ENCODE measurements around the gene DNAH1. TPM values are rescaled to one million over a fixed set of nuclear protein-coding genes. Genes with fewer than 3 reads are reported as not detected.

The DNAH1 gene
- polyA plus RNA-seq, 1 donor: 22.9 TPM

- no CpG with 5 or more reads among the region's 32 CpGs for WGBS (ENCODE audit: insufficient coverage, low lambda C conversion rate)
- Histone ChIP-seq H3K9me3 (ENCODE audit: control insufficient read depth, low read depth, low read length) (no peaks in the 10 kb centered on the region), H3K36me3 (ENCODE audit: control insufficient read depth, insufficient read depth, low read length) (no peaks in the 10 kb centered on the region), H3K4me3 (ENCODE audit: low read length) (no peak overlapping the region), H3K27ac (ENCODE audit: low read length) (no peak overlapping the region), H3K27me3 (ENCODE audit: control insufficient read depth, insufficient read depth, low read length) (no peaks in the 10 kb centered on the region), H3K4me1 (ENCODE audit: control insufficient read depth, insufficient read depth, low read length) (no peaks in the 10 kb centered on the region)
- DNase-seq: no peak
These were observed 119.4 kb downstream of the DNAH1 start for GRCh38 chr3:52435246-52436101.

GRCh38 chr3:52436500-52437149 lies 120.5 kb downstream of the DNAH1 start:
- no peaks in the 10 kb centered on the region for H3K36me3 ChIP-seq (ENCODE audit: control insufficient read depth, insufficient read depth, low read length)
- no peaks in the 10 kb centered on the region for H3K9me3 ChIP-seq (ENCODE audit: control insufficient read depth, low read depth, low read length)
- H3K27me3 ChIP-seq (ENCODE audit: control insufficient read depth, insufficient read depth, low read length): no peaks in the 10 kb centered on the region
- H3K27ac ChIP-seq (ENCODE audit: low read length): no peak overlapping the region
- H3K4me1 ChIP-seq (ENCODE audit: control insufficient read depth, insufficient read depth, low read length): no peaks in the 10 kb centered on the region
- WGBS (ENCODE audit: insufficient coverage, low lambda C conversion rate): no CpG with 5 or more reads among the region's 13 CpGs
- H3K4me3 ChIP-seq (ENCODE audit: low read length): no peak overlapping the region
- no peak for DNase-seq

- Histone ChIP-seq H3K4me3 (ENCODE audit: low read length) (no peak overlapping the region), H3K36me3 (ENCODE audit: control insufficient read depth, insufficient read depth, low read length) (no peaks in the 10 kb centered on the region), H3K4me1 (ENCODE audit: control insufficient read depth, insufficient read depth, low read length) (no peaks in the 10 kb centered on the region), H3K9me3 (ENCODE audit: control insufficient read depth, low read depth, low read length) (no peaks in the 10 kb centered on the region), H3K27ac (ENCODE audit: low read length) (no peak overlapping the region), H3K27me3 (ENCODE audit: control insufficient read depth, insufficient read depth, low read length) (no peaks in the 10 kb centered on the region)
- DNase-seq: no peak
- WGBS (ENCODE audit: insufficient coverage, low lambda C conversion rate): no CpG with 5 or more reads among the region's 15 CpGs
These were observed 121.4 kb downstream of the DNAH1 start for GRCh38 chr3:52437326-52438103.

GRCh38 chr3:52438104-52438376 lies 121.9 kb downstream of the DNAH1 start:
- Histone ChIP-seq H3K4me3 (ENCODE audit: low read length) (no peak overlapping the region), H3K36me3 (ENCODE audit: control insufficient read depth, insufficient read depth, low read length) (no peaks in the 10 kb centered on the region), H3K27ac (ENCODE audit: low read length) (no peak overlapping the region), H3K9me3 (ENCODE audit: control insufficient read depth, low read depth, low read length) (no peaks in the 10 kb centered on the region), H3K27me3 (ENCODE audit: control insufficient read depth, insufficient read depth, low read length) (no peaks in the 10 kb centered on the region), H3K4me1 (ENCODE audit: control insufficient read depth, insufficient read depth, low read length) (no peaks in the 10 kb centered on the region)
- no CpG with 5 or more reads among the region's 6 CpGs for WGBS (ENCODE audit: insufficient coverage, low lambda C conversion rate)
- DNase-seq: no peak

- no peak overlapping the region for H3K27ac ChIP-seq (ENCODE audit: low read length)
- no CpG with 5 or more reads among the region's 9 CpGs for WGBS (ENCODE audit: insufficient coverage, low lambda C conversion rate)
- H3K36me3 ChIP-seq (ENCODE audit: control insufficient read depth, insufficient read depth, low read length): no peaks in the 10 kb centered on the region
- no peak overlapping the region for H3K4me3 ChIP-seq (ENCODE audit: low read length)
- no peaks in the 10 kb centered on the region for H3K4me1 ChIP-seq (ENCODE audit: control insufficient read depth, insufficient read depth, low read length)
- H3K9me3 ChIP-seq (ENCODE audit: control insufficient read depth, low read depth, low read length): no peaks in the 10 kb centered on the region
- H3K27me3 ChIP-seq (ENCODE audit: control insufficient read depth, insufficient read depth, low read length): no peaks in the 10 kb centered on the region
- DNase-seq: no peak
These were observed 122.7 kb downstream of the DNAH1 start for GRCh38 chr3:52438579-52439425.

- no peak for DNase-seq
- no CpG with 5 or more reads among the region's 16 CpGs for WGBS (ENCODE audit: insufficient coverage, low lambda C conversion rate)
- no peaks in the 10 kb centered on the region for H3K4me1 ChIP-seq (ENCODE audit: control insufficient read depth, insufficient read depth, low read length)
These were observed 123.5 kb downstream of the DNAH1 start for GRCh38 chr3:52439426-52440248.

GRCh38 chr3:52440249-52440551 lies 124.1 kb downstream of the DNAH1 start:
- Histone ChIP-seq H3K27ac (ENCODE audit: low read length) (no peak overlapping the region), H3K36me3 (ENCODE audit: control insufficient read depth, insufficient read depth, low read length) (no peaks in the 10 kb centered on the region), H3K4me3 (ENCODE audit: low read length) (no peak overlapping the region), H3K4me1 (ENCODE audit: control insufficient read depth, insufficient read depth, low read length) (peaks cover 5% of the 10 kb centered on the region), H3K27me3 (ENCODE audit: control insufficient read depth, insufficient read depth, low read length) (no peaks in the 10 kb centered on the region), H3K9me3 (ENCODE audit: control insufficient read depth, low read depth, low read length) (no peaks in the 10 kb centered on the region)
- DNase-seq: no peak
- WGBS (ENCODE audit: insufficient coverage, low lambda C conversion rate): no CpG with 5 or more reads among the region's 12 CpGs

More at GRCh38 chr3:52439426-52440248, 123.5 kb downstream of the DNAH1 start:
- no peaks in the 10 kb centered on the region for H3K27me3 ChIP-seq (ENCODE audit: control insufficient read depth, insufficient read depth, low read length)
- no peaks in the 10 kb centered on the region for H3K36me3 ChIP-seq (ENCODE audit: control insufficient read depth, insufficient read depth, low read length)
- H3K9me3 ChIP-seq (ENCODE audit: control insufficient read depth, low read depth, low read length): no peaks in the 10 kb centered on the region
- no peak overlapping the region for H3K4me3 ChIP-seq (ENCODE audit: low read length)
- no peak overlapping the region for H3K27ac ChIP-seq (ENCODE audit: low read length)

GRCh38 chr3:52440671-52441070 lies 124.6 kb downstream of the DNAH1 start:
- no peaks in the 10 kb centered on the region for H3K36me3 ChIP-seq (ENCODE audit: control insufficient read depth, insufficient read depth, low read length)
- H3K9me3 ChIP-seq (ENCODE audit: control insufficient read depth, low read depth, low read length): no peaks in the 10 kb centered on the region
- H3K27ac ChIP-seq (ENCODE audit: low read length): no peak overlapping the region
- H3K4me1 ChIP-seq (ENCODE audit: control insufficient read depth, insufficient read depth, low read length): peaks cover 5% of the 10 kb centered on the region
- DNase-seq: no peak
- no peak overlapping the region for H3K4me3 ChIP-seq (ENCODE audit: low read length)
- H3K27me3 ChIP-seq (ENCODE audit: control insufficient read depth, insufficient read depth, low read length): no peaks in the 10 kb centered on the region
- WGBS (ENCODE audit: insufficient coverage, low lambda C conversion rate): no CpG with 5 or more reads among the region's 14 CpGs

GRCh38 chr3:52441091-52441771 lies 125.1 kb downstream of the DNAH1 start:
- H3K27me3 ChIP-seq (ENCODE audit: control insufficient read depth, insufficient read depth, low read length): no peaks in the 10 kb centered on the region
- peaks cover 5% of the 10 kb centered on the region for H3K4me1 ChIP-seq (ENCODE audit: control insufficient read depth, insufficient read depth, low read length)
- no peaks in the 10 kb centered on the region for H3K9me3 ChIP-seq (ENCODE audit: control insufficient read depth, low read depth, low read length)
- H3K27ac ChIP-seq (ENCODE audit: low read length): no peak overlapping the region
- no peak for DNase-seq
- H3K4me3 ChIP-seq (ENCODE audit: low read length): no peak overlapping the region
- no peaks in the 10 kb centered on the region for H3K36me3 ChIP-seq (ENCODE audit: control insufficient read depth, insufficient read depth, low read length)
- no CpG with 5 or more reads among the region's 23 CpGs for WGBS (ENCODE audit: insufficient coverage, low lambda C conversion rate)
